GM18951 (cell line): Measurements from ENCODE around the gene PDIA5.

Source experiments
- POLR2A ChIP-seq: IDR thresholded peaks from 4 replicates; pipeline ENCODE4 v1.6.1; 2011; ENCODE audit warnings: mild to moderate bottlenecking; ENCODE audit not compliant: insufficient read length, insufficient read depth; ENCODE audit errors: extremely low read depth
- in situ Hi-C: fragments of 300-500 bp; cut with MboI; formaldehyde crosslinking; loops from one replicate; pipeline ENCODE4 v1.12.0; 2022; ENCODE audit warnings: low sequenced_read_pairs, mixed read lengths, inconsistent platforms; ENCODE audit not compliant: unreplicated experiment

PDIA5 gene

GRCh38 chr3:123084738-123085237, 18.0 kb downstream of the PDIA5 start:
- no peak for TF ChIP-seq POLR2A
- in situ Hi-C loops, result no loop called here

GRCh38 chr3:123085293-123085931, 18.6 kb downstream of the PDIA5 start:
- TF ChIP-seq POLR2A, result no peak

GRCh38 chr3:123085932-123086627, 19.3 kb downstream of the PDIA5 start:
- in situ Hi-C loops, result no loop called here
- TF ChIP-seq POLR2A, result no peak

More at GRCh38 chr3:123085293-123085931, 18.6 kb downstream of the PDIA5 start:
- in situ Hi-C loops, result no loop called here

GRCh38 chr3:123088387-123088786, 21.6 kb downstream of the PDIA5 start:
- no peak for TF ChIP-seq POLR2A
- in situ Hi-C loops, result no loop called here

- TF ChIP-seq POLR2A, result no peak
- in situ Hi-C loops, result no loop called here
Measured at GRCh38 chr3:123089611-123090331, 22.9 kb downstream of the PDIA5 start.

- TF ChIP-seq POLR2A, result no peak
- in situ Hi-C loops, result no loop called here
Measured at GRCh38 chr3:123090728-123091531, 24.1 kb downstream of the PDIA5 start.

GRCh38 chr3:123092243-123092642, 25.4 kb downstream of the PDIA5 start:
- TF ChIP-seq POLR2A, result no peak
- in situ Hi-C loops, result no loop called here

- in situ Hi-C loops, result no loop called here
Measured at GRCh38 chr3:123093696-123094095, 26.9 kb downstream of the PDIA5 start.

GRCh38 chr3:123094516-123095313, 27.9 kb downstream of the PDIA5 start:
- TF ChIP-seq POLR2A, result no peak
- in situ Hi-C loops, result no loop called here

More at GRCh38 chr3:123093696-123094095, 26.9 kb downstream of the PDIA5 start:
- TF ChIP-seq POLR2A, result no peak

- in situ Hi-C loops, result no loop called here
Measured at GRCh38 chr3:123096126-123096525, 29.3 kb downstream of the PDIA5 start.

GRCh38 chr3:123096731-123097130, 29.9 kb downstream of the PDIA5 start:
- in situ Hi-C loops, result no loop called here
- TF ChIP-seq POLR2A, result no peak

More at GRCh38 chr3:123096126-123096525, 29.3 kb downstream of the PDIA5 start:
- no peak for TF ChIP-seq POLR2A

GRCh38 chr3:123098426-123099330, 31.9 kb downstream of the PDIA5 start:
- no peak for TF ChIP-seq POLR2A
- in situ Hi-C loops, result no loop called here
